H1 (cell line): Measurements from ENCODE around the gene CMSS1. TPM values are rescaled to one million over a fixed set of nuclear protein-coding genes. Genes with fewer than 3 reads are reported as not detected.

Experiments
- BACH1 ChIP-seq: IDR thresholded peaks from 2 replicates; pipeline ENCODE4 v1.6.1; 2012; ENCODE audit warnings: low read length, improper control_type of control experiment
- EGR1 ChIP-seq: IDR thresholded peaks from 2 replicates; pipeline ENCODE4 v1.6.1; 2011; ENCODE audit warnings: low read depth, low read length, borderline replicate concordance
- GABPA ChIP-seq: IDR thresholded peaks from 2 replicates; pipeline ENCODE4 v1.6.1; 2011; ENCODE audit warnings: mild to moderate bottlenecking, low read length, moderate library complexity, borderline replicate concordance; ENCODE audit not compliant: insufficient read depth
- GTF2F1 ChIP-seq: IDR thresholded peaks from 2 replicates; pipeline ENCODE4 v1.6.1; 2012; ENCODE audit warnings: low read depth, low read length, improper control_type of control experiment, borderline replicate concordance
- NRF1 ChIP-seq: IDR thresholded peaks from 2 replicates; pipeline ENCODE4 v1.6.1; 2011; ENCODE audit warnings: mild to moderate bottlenecking, low read depth, low read length, improper control_type of control experiment
- SIX5 ChIP-seq: IDR thresholded peaks from 2 replicates; pipeline ENCODE4 v1.6.1; 2011; ENCODE audit warnings: mild to moderate bottlenecking, low read depth, low read length
- SRF ChIP-seq: IDR thresholded peaks from 2 replicates; pipeline ENCODE4 v1.6.1; 2011; ENCODE audit warnings: mild to moderate bottlenecking, low read depth, low read length, moderate library complexity
- polyA plus RNA-seq, 7 experiments: library from polyadenylated mRNA; depleted of rRNA in 3 of 7; stranded (reverse) in 5 of 7; unstranded in 2 of 7; fragments of >200 nt in 5 of 7; fragments of 200-250 nt in 2 of 7; gene quantifications; 1 replicate in 5 of 7; 2 replicates in 1 of 7; 4 replicates in 1 of 7; pipeline versions ENCODE4 v1.2.1 to v1.2.3, GENCODE V29; 2011 to 2013; ENCODE audit warnings: missing spikeins in 2 of 7, mixed read lengths in 2 of 7
- total RNA-seq: library from RNA; stranded (reverse); fragmentation: NEBNext Ultra II Directional; extraction: Animal tissue kit (Norgen Biotek cat#: 25700); gene quantifications from 2 replicates; pipeline ENCODE4 v1.2.1, GENCODE V29; 2021
- TF ChIP-seq, protein P1 (sequence below): fragments of 300-600 bp; sonication (generic); IDR thresholded peaks from 2 replicates; pipeline ENCODE4 v1.7.1; 2012; ENCODE audit warnings: low read length, moderate library complexity, mild to moderate bottlenecking, inconsistent platforms; ENCODE audit not compliant: insufficient replicate concordance

CMSS1 gene
- total and polyA plus RNA-seq, 2 of the 8 experiments (the other 6 are each of a cell fraction or from before 2014, with no cell fraction given) = 15.2 to 75.1 TPM

- TF ChIP-seq, protein P1, sequence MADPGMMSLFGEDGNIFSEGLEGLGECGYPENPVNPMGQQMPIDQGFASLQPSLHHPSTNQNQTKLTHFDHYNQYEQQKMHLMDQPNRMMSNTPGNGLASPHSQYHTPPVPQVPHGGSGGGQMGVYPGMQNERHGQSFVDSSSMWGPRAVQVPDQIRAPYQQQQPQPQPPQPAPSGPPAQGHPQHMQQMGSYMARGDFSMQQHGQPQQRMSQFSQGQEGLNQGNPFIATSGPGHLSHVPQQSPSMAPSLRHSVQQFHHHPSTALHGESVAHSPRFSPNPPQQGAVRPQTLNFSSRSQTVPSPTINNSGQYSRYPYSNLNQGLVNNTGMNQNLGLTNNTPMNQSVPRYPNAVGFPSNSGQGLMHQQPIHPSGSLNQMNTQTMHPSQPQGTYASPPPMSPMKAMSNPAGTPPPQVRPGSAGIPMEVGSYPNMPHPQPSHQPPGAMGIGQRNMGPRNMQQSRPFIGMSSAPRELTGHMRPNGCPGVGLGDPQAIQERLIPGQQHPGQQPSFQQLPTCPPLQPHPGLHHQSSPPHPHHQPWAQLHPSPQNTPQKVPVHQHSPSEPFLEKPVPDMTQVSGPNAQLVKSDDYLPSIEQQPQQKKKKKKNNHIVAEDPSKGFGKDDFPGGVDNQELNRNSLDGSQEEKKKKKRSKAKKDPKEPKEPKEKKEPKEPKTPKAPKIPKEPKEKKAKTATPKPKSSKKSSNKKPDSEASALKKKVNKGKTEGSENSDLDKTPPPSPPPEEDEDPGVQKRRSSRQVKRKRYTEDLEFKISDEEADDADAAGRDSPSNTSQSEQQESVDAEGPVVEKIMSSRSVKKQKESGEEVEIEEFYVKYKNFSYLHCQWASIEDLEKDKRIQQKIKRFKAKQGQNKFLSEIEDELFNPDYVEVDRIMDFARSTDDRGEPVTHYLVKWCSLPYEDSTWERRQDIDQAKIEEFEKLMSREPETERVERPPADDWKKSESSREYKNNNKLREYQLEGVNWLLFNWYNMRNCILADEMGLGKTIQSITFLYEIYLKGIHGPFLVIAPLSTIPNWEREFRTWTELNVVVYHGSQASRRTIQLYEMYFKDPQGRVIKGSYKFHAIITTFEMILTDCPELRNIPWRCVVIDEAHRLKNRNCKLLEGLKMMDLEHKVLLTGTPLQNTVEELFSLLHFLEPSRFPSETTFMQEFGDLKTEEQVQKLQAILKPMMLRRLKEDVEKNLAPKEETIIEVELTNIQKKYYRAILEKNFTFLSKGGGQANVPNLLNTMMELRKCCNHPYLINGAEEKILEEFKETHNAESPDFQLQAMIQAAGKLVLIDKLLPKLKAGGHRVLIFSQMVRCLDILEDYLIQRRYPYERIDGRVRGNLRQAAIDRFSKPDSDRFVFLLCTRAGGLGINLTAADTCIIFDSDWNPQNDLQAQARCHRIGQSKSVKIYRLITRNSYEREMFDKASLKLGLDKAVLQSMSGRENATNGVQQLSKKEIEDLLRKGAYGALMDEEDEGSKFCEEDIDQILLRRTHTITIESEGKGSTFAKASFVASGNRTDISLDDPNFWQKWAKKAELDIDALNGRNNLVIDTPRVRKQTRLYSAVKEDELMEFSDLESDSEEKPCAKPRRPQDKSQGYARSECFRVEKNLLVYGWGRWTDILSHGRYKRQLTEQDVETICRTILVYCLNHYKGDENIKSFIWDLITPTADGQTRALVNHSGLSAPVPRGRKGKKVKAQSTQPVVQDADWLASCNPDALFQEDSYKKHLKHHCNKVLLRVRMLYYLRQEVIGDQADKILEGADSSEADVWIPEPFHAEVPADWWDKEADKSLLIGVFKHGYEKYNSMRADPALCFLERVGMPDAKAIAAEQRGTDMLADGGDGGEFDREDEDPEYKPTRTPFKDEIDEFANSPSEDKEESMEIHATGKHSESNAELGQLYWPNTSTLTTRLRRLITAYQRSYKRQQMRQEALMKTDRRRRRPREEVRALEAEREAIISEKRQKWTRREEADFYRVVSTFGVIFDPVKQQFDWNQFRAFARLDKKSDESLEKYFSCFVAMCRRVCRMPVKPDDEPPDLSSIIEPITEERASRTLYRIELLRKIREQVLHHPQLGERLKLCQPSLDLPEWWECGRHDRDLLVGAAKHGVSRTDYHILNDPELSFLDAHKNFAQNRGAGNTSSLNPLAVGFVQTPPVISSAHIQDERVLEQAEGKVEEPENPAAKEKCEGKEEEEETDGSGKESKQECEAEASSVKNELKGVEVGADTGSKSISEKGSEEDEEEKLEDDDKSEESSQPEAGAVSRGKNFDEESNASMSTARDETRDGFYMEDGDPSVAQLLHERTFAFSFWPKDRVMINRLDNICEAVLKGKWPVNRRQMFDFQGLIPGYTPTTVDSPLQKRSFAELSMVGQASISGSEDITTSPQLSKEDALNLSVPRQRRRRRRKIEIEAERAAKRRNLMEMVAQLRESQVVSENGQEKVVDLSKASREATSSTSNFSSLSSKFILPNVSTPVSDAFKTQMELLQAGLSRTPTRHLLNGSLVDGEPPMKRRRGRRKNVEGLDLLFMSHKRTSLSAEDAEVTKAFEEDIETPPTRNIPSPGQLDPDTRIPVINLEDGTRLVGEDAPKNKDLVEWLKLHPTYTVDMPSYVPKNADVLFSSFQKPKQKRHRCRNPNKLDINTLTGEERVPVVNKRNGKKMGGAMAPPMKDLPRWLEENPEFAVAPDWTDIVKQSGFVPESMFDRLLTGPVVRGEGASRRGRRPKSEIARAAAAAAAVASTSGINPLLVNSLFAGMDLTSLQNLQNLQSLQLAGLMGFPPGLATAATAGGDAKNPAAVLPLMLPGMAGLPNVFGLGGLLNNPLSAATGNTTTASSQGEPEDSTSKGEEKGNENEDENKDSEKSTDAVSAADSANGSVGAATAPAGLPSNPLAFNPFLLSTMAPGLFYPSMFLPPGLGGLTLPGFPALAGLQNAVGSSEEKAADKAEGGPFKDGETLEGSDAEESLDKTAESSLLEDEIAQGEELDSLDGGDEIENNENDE = no peak
- no peak for TF ChIP-seq GTF2F1
- TF ChIP-seq EGR1 = no peak
- no peak for TF ChIP-seq NRF1
- no peak for TF ChIP-seq GABPA
- TF ChIP-seq BACH1 = no peak
- TF ChIP-seq SIX5 = no peak
- TF ChIP-seq SRF = no peak
Measured at GRCh38 chr3:99768808-99769501, 48.7 kb upstream of the CMSS1 start (continued).
